ENCODE results near the gene EPC1.
"Not testable (repeated sequence)": the region's sequence is repeated elsewhere in the genome, so short reads cannot be mapped to it uniquely, and the experiment has no call there.

Gene EPC1

GRCh38 chr10:32360241-32360640 is 13.3 kb upstream of the EPC1 start:
- Mint-ChIP-seq H3K36me3 (ENCODE audit: low read depth) (peaks cover 68% of the 10 kb centered on the region), H3K27me3 (ENCODE audit: low read depth) (peaks cover 3% of the 10 kb centered on the region), H3K4me1 (no peaks in the 10 kb centered on the region), H3K27ac (peak overlapping the region in 1 of 3 experiments; percentile 57), H3K4me3 (no peak overlapping the region), H3K9me3 (peaks cover 31% of the 10 kb centered on the region)
- TF ChIP-seq CTCF (IDR thresholded peaks at IDR 0.05; ENCODE audit: unreplicated experiment in 3 of 3) = no peak

- Mint-ChIP-seq H3K36me3 (ENCODE audit: low read depth) (peaks cover 70% of the 10 kb centered on the region), H3K9me3 (peaks cover 30% of the 10 kb centered on the region), H3K27ac (no peak overlapping the region), H3K4me3 (no peak overlapping the region), H3K4me1 (peaks cover 10% of the 10 kb centered on the region), H3K27me3 (ENCODE audit: low read depth) (peaks cover 3% of the 10 kb centered on the region)
- TF ChIP-seq CTCF (IDR thresholded peaks at IDR 0.05; ENCODE audit: unreplicated experiment in 3 of 3) = no peak
Measured at GRCh38 chr10:32357056-32357735, 10.2 kb upstream of the EPC1 start.

- not testable (repeated sequence) for H3K4me3 Mint-ChIP-seq
Measured at GRCh38 chr10:32354690-32355089, 7.7 kb upstream of the EPC1 start.

GRCh38 chr10:32350811-32351350 is 3.9 kb upstream of the EPC1 start:
- no peak overlapping the region for H3K4me3 Mint-ChIP-seq
- H3K4me1 Mint-ChIP-seq = peaks cover 39% of the 10 kb centered on the region
- peaks cover 3% of the 10 kb centered on the region for H3K9me3 Mint-ChIP-seq
- peak overlapping the region in 1 of 3 experiments; percentile 4 for H3K27ac Mint-ChIP-seq
- no peak for TF ChIP-seq CTCF (IDR thresholded peaks at IDR 0.05; ENCODE audit: unreplicated experiment in 3 of 3)
- H3K36me3 Mint-ChIP-seq (ENCODE audit: low read depth) = peaks cover 26% of the 10 kb centered on the region
- peaks cover 3% of the 10 kb centered on the region for H3K27me3 Mint-ChIP-seq (ENCODE audit: low read depth)

More at GRCh38 chr10:32354690-32355089, 7.7 kb upstream of the EPC1 start:
- peaks cover 50% of the 10 kb centered on the region for H3K36me3 Mint-ChIP-seq (ENCODE audit: low read depth)
- peaks cover 11% of the 10 kb centered on the region for H3K9me3 Mint-ChIP-seq
- not testable (repeated sequence) for H3K27ac Mint-ChIP-seq; H3K27me3 Mint-ChIP-seq (ENCODE audit: low read depth)
- peaks cover 22% of the 10 kb centered on the region for H3K4me1 Mint-ChIP-seq

- TF ChIP-seq CTCF (IDR thresholded peaks at IDR 0.05; ENCODE audit: unreplicated experiment in 3 of 3) = no peak
- Mint-ChIP-seq H3K9me3 (no peaks in the 10 kb centered on the region), H3K27me3 (ENCODE audit: low read depth) (no peaks in the 10 kb centered on the region), H3K27ac (no peak overlapping the region), H3K4me1 (peaks cover 44% of the 10 kb centered on the region), H3K36me3 (ENCODE audit: low read depth) (peaks cover 22% of the 10 kb centered on the region), H3K4me3 (no peak overlapping the region)
Measured at GRCh38 chr10:32349968-32350738, 3.2 kb upstream of the EPC1 start.

- no peak for TF ChIP-seq CTCF (IDR thresholded peaks at IDR 0.05; ENCODE audit: unreplicated experiment in 3 of 3)
- Mint-ChIP-seq H3K27me3 (ENCODE audit: low read depth) (no peaks in the 10 kb centered on the region), H3K4me3 (peak overlapping the region; percentile 27 to 79 (median 40)), H3K36me3 (ENCODE audit: low read depth) (peaks cover 16% of the 10 kb centered on the region), H3K9me3 (no peaks in the 10 kb centered on the region), H3K4me1 (peaks cover 53% of the 10 kb centered on the region), H3K27ac (peak overlapping the region; percentile 12 to 100 (median 54))
Measured at GRCh38 chr10:32349199-32349585, 2.2 kb upstream of the EPC1 start.
